Retinal pigment epithelial cell (primary cell): Measurements from ENCODE around the gene INO80.

ENCODE experiments used
- DNase-seq: peaks from one replicate; pipeline ENCODE4 v3.0.0-alpha.2; 2010; ENCODE audit warnings: low read depth
- H3K4me3 ChIP-seq: 2 replicates; pipeline ENCODE4 v1.5.1; 2011; ENCODE audit warnings: mild to moderate bottlenecking, low read length, control low read depth, moderate library complexity
- CTCF ChIP-seq: conservative IDR thresholded peaks from 2 replicates; pipeline ENCODE4 v1.5.1; 2011; ENCODE audit warnings: low read depth, low read length, control low read depth, inconsistent platforms

Gene INO80

GRCh38 chr15:40951764-40952163, 164.3 kb downstream of the INO80 start:
- no peak for TF ChIP-seq CTCF
- no peak for DNase-seq
- no peak overlapping the region for H3K4me3 ChIP-seq

GRCh38 chr15:40949756-40950207, 166.3 kb downstream of the INO80 start:
- DNase-seq: no peak
- TF ChIP-seq CTCF: no peak
- H3K4me3 ChIP-seq: no peak overlapping the region

DNA sequence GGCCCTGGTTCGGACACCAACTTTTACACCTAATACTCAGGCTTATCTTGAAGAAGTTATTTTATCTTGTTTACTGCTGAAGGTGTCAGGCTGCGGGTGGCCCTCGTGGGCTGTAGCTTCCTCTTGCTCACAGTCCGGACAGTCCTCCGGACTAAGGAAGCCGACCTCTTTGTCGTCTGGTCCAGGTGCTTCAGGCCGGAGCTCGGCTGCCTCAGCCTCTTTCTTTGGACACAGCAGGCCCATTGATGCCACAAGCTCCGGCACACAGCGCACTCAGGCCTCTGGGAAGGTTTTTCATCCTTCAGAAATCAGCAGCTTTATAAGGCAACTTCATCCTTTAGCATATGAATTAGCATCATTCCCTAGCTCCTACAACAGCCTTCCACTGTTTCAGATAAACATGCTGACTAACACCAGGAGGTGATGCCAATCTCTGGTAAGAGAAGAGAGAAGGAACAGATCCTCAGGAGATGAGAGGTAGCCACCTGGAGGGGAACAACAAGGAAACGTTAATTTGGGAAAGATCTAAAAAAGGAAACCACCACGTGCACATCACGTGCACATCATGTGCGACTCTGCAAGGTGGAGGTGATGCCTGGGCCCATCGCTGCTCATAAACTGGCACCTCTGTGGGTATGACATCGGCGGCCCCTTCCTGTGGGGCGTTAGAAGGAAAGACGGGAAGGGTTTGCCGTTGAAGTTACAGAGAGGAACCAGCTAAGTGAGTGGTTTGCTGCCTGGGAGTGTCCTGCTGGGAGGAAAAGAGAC, 167.2 kb downstream of the INO80 start:
- H3K4me3 ChIP-seq: no peak overlapping the region

DNA sequence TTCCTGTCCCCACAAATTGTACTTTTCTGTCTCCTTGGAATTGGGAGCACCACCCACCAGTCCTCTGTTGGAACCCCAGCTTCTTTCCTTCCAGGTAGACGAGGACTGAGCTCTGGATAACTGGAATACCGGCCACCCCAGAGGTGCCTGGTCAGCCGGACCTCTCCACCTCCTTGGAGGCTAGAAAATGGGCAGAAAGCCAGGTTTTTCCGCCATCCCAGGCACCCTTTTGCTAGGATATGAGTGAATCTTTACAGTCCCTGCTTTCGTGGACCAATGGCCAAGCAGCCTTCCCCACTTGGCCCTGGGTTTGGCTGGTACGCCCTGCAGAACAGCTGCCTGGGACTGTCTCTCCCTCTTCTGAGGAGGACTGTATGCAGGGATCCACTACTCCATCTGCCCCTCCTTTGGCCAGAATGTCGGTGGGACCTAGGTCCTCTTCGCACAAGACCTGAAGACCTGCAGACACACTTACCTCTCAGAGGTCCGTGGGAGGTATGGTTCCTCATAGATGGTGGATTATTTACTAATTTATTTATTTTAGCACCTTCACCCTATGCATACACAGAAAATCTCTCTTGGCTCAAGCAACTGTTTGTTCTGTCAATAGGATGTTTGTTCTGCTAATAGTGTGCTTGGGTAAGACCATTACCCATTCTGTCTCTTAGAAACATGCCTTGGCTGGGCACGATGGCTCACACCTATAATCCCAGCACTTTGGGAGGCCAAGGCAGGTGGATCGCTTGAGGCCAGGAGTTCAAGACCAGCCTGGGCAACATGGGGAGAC, 171.4 kb downstream of the INO80 start:
- TF ChIP-seq CTCF: no peak
- H3K4me3 ChIP-seq: no peak overlapping the region
- no peak for DNase-seq

More for the DNA sequence above, 167.2 kb downstream of the INO80 start:
- no peak for DNase-seq
- TF ChIP-seq CTCF: no peak

GRCh38 chr15:40943764-40944365, 172.2 kb downstream of the INO80 start:
- DNase-seq: no peak
- H3K4me3 ChIP-seq: no peak overlapping the region
- no peak for TF ChIP-seq CTCF

DNA sequence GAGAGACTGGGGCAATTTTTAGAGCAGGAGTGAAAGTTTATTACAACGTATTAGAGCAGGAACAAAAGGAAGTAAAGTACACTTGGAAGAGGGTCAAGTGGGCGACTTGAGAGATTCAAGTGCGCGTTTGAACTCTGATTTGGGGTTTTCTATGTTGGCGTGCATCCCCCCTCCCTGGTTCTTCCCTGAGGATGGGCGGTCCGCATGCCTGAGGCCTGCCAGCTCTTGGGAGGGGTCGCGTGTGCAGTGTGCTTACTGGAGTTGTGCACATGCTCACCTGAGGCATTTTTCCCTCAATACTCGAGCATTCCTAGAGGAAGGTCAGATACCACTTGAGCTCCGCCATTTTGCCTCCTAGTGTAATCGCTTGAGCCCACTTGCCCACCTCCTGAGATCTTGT, 173.2 kb downstream of the INO80 start:
- no peak for DNase-seq
- H3K4me3 ChIP-seq: no peak overlapping the region
- no peak for TF ChIP-seq CTCF
